ENCODE measurements around the gene SLC25A4. TPM values are rescaled to one million over a fixed set of nuclear protein-coding genes. Genes with fewer than 3 reads are reported as not detected.
"Not testable (repeated sequence)": the region's sequence is repeated elsewhere in the genome, so short reads cannot be mapped to it uniquely, and the experiment has no call there.

SLC25A4 gene
- total RNA-seq, 2 experiments from 2014 or later: 4.2 to 5.0 TPM

DNA sequence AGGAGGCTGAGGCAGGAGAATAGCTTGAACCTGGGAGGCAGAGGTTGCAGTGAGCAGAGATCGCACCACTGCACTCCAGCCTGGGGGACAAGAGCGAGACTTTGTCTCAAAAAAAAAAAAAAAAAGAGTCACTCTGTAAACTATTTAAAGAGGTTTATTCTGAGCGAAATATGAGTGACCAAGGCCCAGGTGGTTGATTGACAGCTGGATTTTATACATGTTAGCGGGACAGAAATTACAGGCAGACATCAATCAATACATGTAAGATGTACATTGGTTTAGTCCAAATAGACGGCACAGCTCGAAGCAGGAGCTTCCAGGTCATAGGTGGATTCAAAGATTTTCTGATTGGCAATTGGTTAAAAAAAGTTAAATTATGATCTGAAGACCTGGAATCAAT lies 35.5 kb upstream of the SLC25A4 start:
- H3K4me1 Mint-ChIP-seq; H3K27ac Mint-ChIP-seq; H3K4me3 Mint-ChIP-seq; ATAC-seq; POLR2A ChIA-PET; intact Hi-C loops (cut with DNase I, micrococcal nuclease); H3K9me3 Mint-ChIP-seq (ENCODE audit: low read depth); H3K27me3 Mint-ChIP-seq; H3K36me3 Mint-ChIP-seq (ENCODE audit: low read depth); DNase-seq: not testable (repeated sequence)
- CTCF ChIA-PET: interaction anchor here (0.7 kb wide), 1 partner anchor 27 kb away, joined by 3 read pairs; no protein-coding TSS in a partner anchor

DNA sequence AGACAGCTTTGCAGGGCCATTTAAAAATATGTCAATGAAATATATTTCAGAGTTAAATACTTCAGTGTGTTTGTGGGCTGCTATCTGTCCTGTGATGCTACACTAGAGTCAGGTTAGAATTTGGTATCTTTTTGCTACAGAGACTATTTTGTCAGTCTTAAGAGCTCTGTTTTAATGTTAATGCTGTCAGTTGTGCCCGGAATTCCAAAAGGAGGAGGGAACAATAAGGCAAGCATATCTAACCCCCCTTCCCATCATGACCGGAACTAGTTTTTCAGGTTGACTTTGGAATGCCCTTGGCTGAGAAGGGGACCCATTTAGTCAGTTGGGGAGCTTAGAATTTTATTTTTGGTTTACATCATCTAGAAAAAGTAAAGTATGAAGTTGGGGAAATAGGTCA lies 34.9 kb upstream of the SLC25A4 start:
- Mint-ChIP-seq H3K4me1 (no peaks in the 10 kb centered on the region), H3K27ac (no peak overlapping the region), H3K4me3 (no peak overlapping the region), H3K9me3 (ENCODE audit: low read depth) (no peaks in the 10 kb centered on the region), H3K27me3 (peaks cover 7% of the 10 kb centered on the region), H3K36me3 (ENCODE audit: low read depth) (no peaks in the 10 kb centered on the region)
- CTCF ChIA-PET: no interaction called here
- ATAC-seq (no peak), DNase-seq (no peak)
- intact Hi-C loops (cut with DNase I, micrococcal nuclease): no loop called here
- POLR2A ChIA-PET: no interaction called here

GRCh38 chr4:185108669-185109068 lies 34.4 kb upstream of the SLC25A4 start:
- no peak overlapping the region for H3K4me3 Mint-ChIP-seq
- intact Hi-C loops (cut with DNase I, micrococcal nuclease): no loop called here

GRCh38 chr4:185109736-185110135 lies 33.3 kb upstream of the SLC25A4 start:
- H3K27me3 Mint-ChIP-seq: peaks cover 7% of the 10 kb centered on the region
- no peak for DNase-seq
- ChIA-PET CTCF (no interaction called here), POLR2A (interaction anchor here (0.6 kb wide), 1 partner anchor 16 kb away, joined by 9 read pairs; no protein-coding TSS in a partner anchor)
- intact Hi-C loops (cut with DNase I, micrococcal nuclease): no loop called here
- H3K27ac Mint-ChIP-seq: no peak overlapping the region
- ATAC-seq: no peak
- no peak overlapping the region for H3K4me3 Mint-ChIP-seq
- H3K36me3 Mint-ChIP-seq (ENCODE audit: low read depth): no peaks in the 10 kb centered on the region
- H3K9me3 Mint-ChIP-seq (ENCODE audit: low read depth): no peaks in the 10 kb centered on the region
- H3K4me1 Mint-ChIP-seq: no peaks in the 10 kb centered on the region

More at GRCh38 chr4:185108669-185109068, 34.4 kb upstream of the SLC25A4 start:
- Mint-ChIP-seq H3K36me3 (ENCODE audit: low read depth) (no peaks in the 10 kb centered on the region), H3K27me3 (peaks cover 7% of the 10 kb centered on the region), H3K4me1 (no peaks in the 10 kb centered on the region), H3K27ac (no peak overlapping the region), H3K9me3 (ENCODE audit: low read depth) (no peaks in the 10 kb centered on the region)
- DNase-seq (no peak), ATAC-seq (no peak)
- ChIA-PET POLR2A (no interaction called here), CTCF (no interaction called here)

DNA sequence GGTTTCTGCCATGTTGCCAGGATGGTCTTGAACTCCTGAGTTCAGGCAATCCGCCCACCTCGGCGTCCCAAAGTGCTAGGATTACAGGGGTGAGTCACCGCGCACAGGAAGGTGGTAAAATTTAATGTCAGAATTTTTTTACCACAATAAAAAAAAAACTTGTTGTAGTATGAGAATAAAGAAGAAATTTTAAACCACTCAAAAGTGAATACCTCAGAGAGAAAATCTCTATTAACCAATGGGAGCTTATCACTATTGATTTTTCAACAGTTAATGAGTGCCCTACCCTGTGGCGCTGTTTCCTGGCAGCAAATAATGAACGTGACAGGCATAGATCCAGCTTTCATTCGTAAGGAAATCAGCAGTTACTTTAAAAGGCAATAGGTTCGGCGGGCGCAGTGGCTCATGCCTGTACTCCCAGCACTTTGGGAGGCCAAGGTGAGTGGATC lies 32.7 kb upstream of the SLC25A4 start:
- Mint-ChIP-seq H3K27ac (no peak overlapping the region), H3K4me3 (no peak overlapping the region), H3K36me3 (ENCODE audit: low read depth) (no peaks in the 10 kb centered on the region), H3K9me3 (ENCODE audit: low read depth) (no peaks in the 10 kb centered on the region), H3K4me1 (no peaks in the 10 kb centered on the region), H3K27me3 (peaks cover 7% of the 10 kb centered on the region)
- ChIA-PET POLR2A (interaction anchor here (0.7 kb wide), 1 partner anchor 18 kb away, joined by 3 read pairs; no protein-coding TSS in a partner anchor), CTCF (no interaction called here)
- ATAC-seq: no peak
- DNase-seq: no peak
- intact Hi-C loops (cut with DNase I, micrococcal nuclease): no loop called here

- no peaks in the 10 kb centered on the region for H3K4me1 Mint-ChIP-seq
- no peaks in the 10 kb centered on the region for H3K9me3 Mint-ChIP-seq (ENCODE audit: low read depth)
- intact Hi-C loops (cut with DNase I, micrococcal nuclease): no loop called here
- ATAC-seq (peak; percentile 36), DNase-seq (no peak)
- peaks cover 14% of the 10 kb centered on the region for H3K27me3 Mint-ChIP-seq
- CTCF ChIA-PET: no interaction called here
- no peak overlapping the region for H3K4me3 Mint-ChIP-seq
- POLR2A ChIA-PET: no interaction called here
- no peaks in the 10 kb centered on the region for H3K36me3 Mint-ChIP-seq (ENCODE audit: low read depth)
- H3K27ac Mint-ChIP-seq: no peak overlapping the region
These were observed 31.0 kb upstream of the SLC25A4 start for GRCh38 chr4:185112104-185112503.

GRCh38 chr4:185113340-185113739 lies 29.7 kb upstream of the SLC25A4 start:
- Mint-ChIP-seq H3K9me3 (ENCODE audit: low read depth) (no peaks in the 10 kb centered on the region), H3K27me3 (peaks cover 14% of the 10 kb centered on the region), H3K27ac (no peak overlapping the region), H3K36me3 (ENCODE audit: low read depth) (no peaks in the 10 kb centered on the region), H3K4me3 (no peak overlapping the region), H3K4me1 (no peaks in the 10 kb centered on the region)
- ATAC-seq: no peak
- CTCF ChIA-PET: interaction anchor here (0.7 kb wide), 1 partner anchor 74 kb away, joined by 3 read pairs; no protein-coding TSS in a partner anchor
- no peak for DNase-seq
- intact Hi-C loops (cut with DNase I, micrococcal nuclease): no loop called here
- POLR2A ChIA-PET: no interaction called here

DNA sequence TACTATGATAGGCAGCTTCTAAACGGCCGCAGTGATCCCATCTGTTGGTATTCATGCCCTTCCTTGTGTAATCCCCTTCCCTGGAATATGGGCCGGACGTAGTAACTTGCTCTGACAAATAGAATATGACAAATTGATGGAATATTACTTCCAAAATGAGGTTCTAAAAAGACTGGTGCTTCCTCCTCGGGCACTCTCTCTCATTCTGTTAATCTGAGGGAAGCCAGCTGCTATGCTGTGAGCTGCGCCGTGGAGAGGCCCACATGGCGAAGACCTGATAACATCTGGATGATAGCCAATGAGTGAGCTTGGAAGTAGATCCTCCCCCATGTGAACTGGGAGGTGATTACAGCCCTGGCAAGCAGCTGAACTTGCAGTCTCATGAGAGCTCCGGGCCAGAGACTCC lies 27.2 kb upstream of the SLC25A4 start:
- POLR2A ChIA-PET: no interaction called here
- H3K27ac Mint-ChIP-seq: no peak overlapping the region
- peak; percentile 20 for DNase-seq
- CTCF ChIA-PET: interaction anchor here (0.9 to 1.5 kb wide), 2 partner anchors 12 to 19 kb away, joined by 5 to 7 read pairs; no protein-coding TSS in a partner anchor
- ATAC-seq: no peak
- peaks cover 10% of the 10 kb centered on the region for H3K27me3 Mint-ChIP-seq
- no peak overlapping the region for H3K4me3 Mint-ChIP-seq
- H3K4me1 Mint-ChIP-seq: no peaks in the 10 kb centered on the region
- H3K36me3 Mint-ChIP-seq (ENCODE audit: low read depth): no peaks in the 10 kb centered on the region
- H3K9me3 Mint-ChIP-seq (ENCODE audit: low read depth): no peaks in the 10 kb centered on the region
- intact Hi-C loops (cut with DNase I, micrococcal nuclease): no loop called here

DNA sequence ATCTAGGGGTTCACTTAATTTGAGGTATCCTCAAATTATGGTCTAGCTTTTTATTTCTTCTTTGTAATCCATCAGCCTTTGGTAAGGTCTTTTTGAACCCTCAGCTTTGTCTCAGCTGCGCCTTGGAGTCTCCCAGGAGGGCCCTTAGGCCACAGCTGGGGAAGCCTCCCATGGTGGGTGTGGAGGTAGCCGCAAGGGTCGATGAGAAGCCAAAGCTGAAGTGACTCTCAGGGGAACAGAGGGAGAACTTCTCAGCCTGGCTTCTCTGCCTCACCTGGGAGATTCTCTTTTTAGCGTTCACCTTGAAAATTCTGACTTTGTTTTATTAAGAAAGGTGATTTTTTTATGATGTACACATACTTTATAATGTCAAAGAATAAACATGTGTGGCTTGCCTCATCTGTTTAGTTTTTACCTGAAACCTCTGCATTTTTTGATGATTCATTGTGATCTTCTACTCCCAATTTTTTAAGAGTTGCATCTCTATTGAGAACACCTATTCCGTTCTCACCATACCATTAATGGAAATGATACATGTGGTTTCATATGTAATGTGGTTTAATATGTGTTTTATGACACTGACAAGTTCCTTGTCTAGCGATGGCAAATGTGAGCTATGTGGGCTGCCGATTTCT lies 25.6 kb upstream of the SLC25A4 start:
- ATAC-seq (no peak), DNase-seq (no peak)
- H3K27ac Mint-ChIP-seq: no peak overlapping the region
- no peaks in the 10 kb centered on the region for H3K36me3 Mint-ChIP-seq (ENCODE audit: low read depth)
- H3K4me3 Mint-ChIP-seq: no peak overlapping the region
- no peaks in the 10 kb centered on the region for H3K9me3 Mint-ChIP-seq (ENCODE audit: low read depth)
- CTCF ChIA-PET: interaction anchor here (1.3 to 1.5 kb wide), 3 partner anchors 11 to 102 kb away, joined by 3 read pairs; no protein-coding TSS in a partner anchor
- POLR2A ChIA-PET: no interaction called here
- H3K27me3 Mint-ChIP-seq: peaks cover 11% of the 10 kb centered on the region
- H3K4me1 Mint-ChIP-seq: no peaks in the 10 kb centered on the region
- intact Hi-C loops (cut with DNase I, micrococcal nuclease): no loop called here

GRCh38 chr4:185118876-185119275 lies 24.2 kb upstream of the SLC25A4 start:
- ATAC-seq (no peak), DNase-seq (no peak)
- CTCF ChIA-PET: interaction anchor here (0.6 to 1.5 kb wide), 2 partner anchors 104 to 143 kb away, joined by 3 read pairs; no protein-coding TSS in a partner anchor
- POLR2A ChIA-PET: no interaction called here
- Mint-ChIP-seq H3K4me3 (no peak overlapping the region), H3K27ac (no peak overlapping the region), H3K4me1 (no peaks in the 10 kb centered on the region), H3K9me3 (ENCODE audit: low read depth) (no peaks in the 10 kb centered on the region), H3K36me3 (ENCODE audit: low read depth) (no peaks in the 10 kb centered on the region), H3K27me3 (peaks cover 16% of the 10 kb centered on the region)
- intact Hi-C loops (cut with DNase I, micrococcal nuclease): no loop called here

- DNase-seq; H3K9me3 Mint-ChIP-seq (ENCODE audit: low read depth); H3K36me3 Mint-ChIP-seq (ENCODE audit: low read depth); H3K4me3 Mint-ChIP-seq; H3K27ac Mint-ChIP-seq; POLR2A ChIA-PET; H3K4me1 Mint-ChIP-seq; intact Hi-C loops (cut with DNase I, micrococcal nuclease); ATAC-seq: not testable (repeated sequence)
- CTCF ChIA-PET: interaction anchor here (0.6 kb wide), 1 partner anchor 295 kb away, joined by 4 read pairs; no protein-coding TSS in a partner anchor
- H3K27me3 Mint-ChIP-seq: peaks cover 16% of the 10 kb centered on the region
These were observed 23.6 kb upstream of the SLC25A4 start for GRCh38 chr4:185119467-185119866.

DNA sequence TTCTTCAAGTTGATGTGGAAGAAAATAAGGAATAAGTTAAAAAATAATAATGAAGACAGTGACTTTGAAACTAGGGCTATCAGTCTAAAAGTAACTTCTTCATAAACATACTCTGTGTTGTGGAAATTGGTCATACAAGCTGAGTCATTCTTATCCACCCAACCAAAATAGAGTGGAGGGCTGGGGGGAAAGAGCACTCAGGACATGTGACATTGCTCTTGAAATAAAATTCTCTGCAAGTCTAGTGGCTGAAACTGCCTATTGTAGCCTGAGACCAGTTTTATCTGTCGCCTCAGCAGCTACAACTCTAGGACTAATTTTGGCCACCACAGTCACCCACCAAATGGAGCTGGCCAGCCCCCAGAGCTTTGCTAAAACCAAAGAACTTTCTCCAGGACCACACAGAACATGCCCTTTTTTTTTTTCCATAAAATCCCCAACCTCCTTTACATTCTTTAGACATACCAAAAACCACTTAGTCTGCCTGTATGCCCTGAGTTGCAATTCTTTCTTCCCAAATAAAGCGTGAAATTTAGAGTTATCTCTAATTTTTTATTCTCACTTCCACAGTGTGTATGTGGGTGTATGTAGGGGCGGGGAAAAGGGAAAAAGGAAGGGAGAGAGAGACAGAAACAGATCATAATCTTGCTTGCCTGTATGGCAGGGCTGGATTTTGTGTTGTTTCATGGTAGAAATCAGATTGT lies 23.0 kb upstream of the SLC25A4 start:
- CTCF ChIA-PET: interaction anchor here (0.6 to 1.1 kb wide), 2 partner anchors 18 to 296 kb away, joined by 3 to 4 read pairs; no protein-coding TSS in a partner anchor
- peaks cover 17% of the 10 kb centered on the region for H3K27me3 Mint-ChIP-seq
- ATAC-seq: no peak

More for the DNA sequence above, 23.0 kb upstream of the SLC25A4 start:
- Mint-ChIP-seq H3K9me3 (ENCODE audit: low read depth) (no peaks in the 10 kb centered on the region), H3K27ac (no peak overlapping the region), H3K4me3 (no peak overlapping the region), H3K36me3 (ENCODE audit: low read depth) (no peaks in the 10 kb centered on the region), H3K4me1 (no peaks in the 10 kb centered on the region)
- intact Hi-C loops (cut with DNase I, micrococcal nuclease): no loop called here
- no peak for DNase-seq
- POLR2A ChIA-PET: no interaction called here

All from activated CD4-positive, alpha-beta T cell treated with anti-CD3 and anti-CD28 coated beads for 36 hours (primary cell).